Stomach (tissue), 4 donors: ENCODE results near the gene IL17REL.

Source experiments
- CTCF ChIP-seq, 7 experiments: fragments of 450-650 bp in 4 of 7; fragments of 200-600 bp in 3 of 7; sonication (generic) in 3 of 7; IDR thresholded peaks; one replicate each; pipeline ENCODE4 v1.5.1; 2016 to 2019; ENCODE audit warnings: antibody characterized with exemption in 7 of 7, control low read depth in 2 of 7, mild to moderate bottlenecking in 1 of 7
- EP300 ChIP-seq: sonication (generic); formaldehyde crosslinking; IDR thresholded peaks from one replicate; pipeline ENCODE4 v1.6.1; 2017; ENCODE audit warnings: antibody characterized with exemption
- POLR2A ChIP-seq, 4 donors: fragments of 450-650 bp; IDR thresholded peaks; one replicate each; pipeline ENCODE4 v1.6.1; 2016; ENCODE audit warnings: antibody characterized with exemption in 4 of 4, control low read depth in 2 of 4, mild to moderate bottlenecking in 1 of 4, moderate library complexity in 1 of 4
- POLR2AphosphoS5 ChIP-seq, 3 donors: sonication (generic); formaldehyde crosslinking; IDR thresholded peaks; one replicate each; pipeline ENCODE4 v1.6.1; 2016; ENCODE audit warnings: antibody characterized with exemption in 3 of 3

DNA sequence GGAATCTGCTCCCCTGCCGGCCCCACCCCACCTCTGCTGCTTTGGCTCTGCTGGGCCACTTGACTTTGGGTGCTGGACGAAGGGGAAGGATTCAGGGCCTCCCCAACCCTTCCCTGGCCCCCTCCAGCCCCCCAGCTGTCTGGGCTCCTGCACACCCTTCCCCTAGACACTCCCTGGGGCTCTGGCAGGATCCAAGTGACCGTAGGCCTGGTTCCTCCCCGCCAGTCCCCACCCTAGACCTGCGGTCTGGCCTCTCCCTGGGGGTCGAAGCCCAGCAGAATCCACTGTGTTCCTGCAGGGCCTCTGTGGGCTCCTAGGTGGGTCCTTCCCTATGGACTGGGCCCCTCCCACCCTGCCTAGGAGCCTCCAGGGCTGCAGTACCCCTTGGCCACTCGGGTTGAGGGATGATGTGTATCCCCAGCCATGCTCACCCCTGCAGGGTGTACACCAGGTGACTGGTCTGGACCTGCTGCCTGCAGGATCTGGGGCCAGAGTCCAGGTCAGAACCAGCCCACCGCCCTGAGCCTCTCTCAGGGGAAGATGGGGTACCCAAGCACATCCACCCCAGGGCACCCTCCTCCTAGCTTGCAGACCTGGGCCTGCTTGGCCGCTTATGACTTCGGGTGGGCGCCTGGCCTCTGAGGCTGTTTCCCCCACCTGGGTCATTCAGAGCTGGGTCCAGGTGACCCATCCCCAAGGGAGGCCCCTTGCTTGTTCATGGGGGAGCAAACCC, 46.4 kb downstream of the IL17REL start:
- no peak for TF ChIP-seq POLR2A (IDR thresholded peaks at IDR 0.05)
- no peak for TF ChIP-seq CTCF (IDR thresholded peaks at IDR 0.05)
- no peak for TF ChIP-seq EP300
- TF ChIP-seq POLR2AphosphoS5 (IDR thresholded peaks at IDR 0.05): peak in 1 of 3 donors; percentile 54
